Measurements from ENCODE around the gene PLN. TPM values are rescaled to one million over a fixed set of nuclear protein-coding genes. Genes with fewer than 3 reads are reported as not detected.

Gene PLN
- total and polyA plus RNA-seq, 9 of the 15 experiments (the other 6 are each of a cell fraction or from before 2014, with no cell fraction given) = 0.03 to 0.30 (median 0.03) TPM; not detected in 6

- no peak for TF ChIP-seq ZNF324 (CRISPR knock-in tag; IDR thresholded peaks at IDR 0.05)
- no peak for TF ChIP-seq CGGBP1 (CRISPR knock-in tag; IDR thresholded peaks at IDR 0.05)
- TF ChIP-seq YBX1 (IDR thresholded peaks at IDR 0.05) = no peak
- TF ChIP-seq DDX20 (tag; IDR thresholded peaks at IDR 0.05; ENCODE audit: low read depth) = no peak
- no peak for TF ChIP-seq USF2 (CRISPR knock-in tag; IDR thresholded peaks at IDR 0.05)
- no peak for TF ChIP-seq NFYB (IDR thresholded peaks at IDR 0.05; ENCODE audit: extremely low read depth, insufficient read length)
- no peak for TF ChIP-seq GMEB1 (CRISPR knock-in tag; IDR thresholded peaks at IDR 0.05)
- TF ChIP-seq MEF2A (IDR thresholded peaks at IDR 0.05; ENCODE audit: control insufficient read depth, low read depth, low read length) = peak; percentile 65
- no peak for TF ChIP-seq MED1 (CRISPR knock-in tag; IDR thresholded peaks at IDR 0.05; ENCODE audit: borderline replicate concordance)
- TF ChIP-seq HMGXB4 (CRISPR knock-in tag; IDR thresholded peaks at IDR 0.05) = no peak
- TF ChIP-seq ESRRB (CRISPR knock-in tag; IDR thresholded peaks at IDR 0.05; ENCODE audit: borderline replicate concordance) = no peak
- TF ChIP-seq ZNF384 (IDR thresholded peaks at IDR 0.05; ENCODE audit: low read depth, low read length) = 0 out of 2 replicates have a peak, but pooled peaks have one; percentile 11
- no peak for TF ChIP-seq CTCF (IDR thresholded peaks at IDR 0.05 in 2 of 3, conservative IDR thresholded peaks at IDR 0.05 in 1 of 3; ENCODE audit: insufficient read depth in 2 of 3, low read depth in 1 of 3, low read length in 3 of 3)
- TF ChIP-seq MXD1 (CRISPR knock-in tag; IDR thresholded peaks at IDR 0.05; ENCODE audit: borderline replicate concordance, poor library complexity, severe bottlenecking) = no peak
- peak; percentile 49; the same call in 1 of the 2 replicates for TF ChIP-seq FOXJ2 (tag; IDR thresholded peaks at IDR 0.05)
- TF ChIP-seq ZHX1 (conservative IDR thresholded peaks at IDR 0.05; ENCODE audit: low read length) = no peak
- no peak for TF ChIP-seq ZNF41 (CRISPR knock-in tag; conservative IDR thresholded peaks at IDR 0.05)
- no peak for TF ChIP-seq POLR2AphosphoS5 (IDR thresholded peaks at IDR 0.05; ENCODE audit: control insufficient read depth, insufficient read depth, low read depth, low read length)
Measured at GRCh38 chr6:118553132-118553531, 5.0 kb downstream of the PLN start (continued).
